Gastrocnemius medialis (tissue), 4 donors: Measurements from ENCODE around the gene DDX54. TPM values are rescaled to one million over a fixed set of nuclear protein-coding genes. Genes with fewer than 3 reads are reported as not detected.

Experiments used
- ATAC-seq, 2 donors: fragments of 150-250 bp; one replicate each; pipeline ENCODE4 v1.9.1; 2016
- DNase-seq, 2 donors: peaks; one replicate each; pipeline ENCODE4 v3.0.0-alpha.2; 2019
- H3K27ac ChIP-seq, 4 donors: fragments of 200-600 bp; sonication (generic); 1 replicate in 1 of 4; 2 replicates in 3 of 4; pipeline ENCODE4 v1.5.1; 2016 to 2018; ENCODE audit warnings: mild to moderate bottlenecking in 2 of 4, moderate library complexity in 1 of 4
- H3K27me3 ChIP-seq, 3 donors: fragments of 200-600 bp; sonication (generic) in 2 of 3; 1 replicate in 1 of 3; 2 replicates in 2 of 3; pipeline versions ENCODE4 v1.5.1 to v1.6.0; 2016 to 2019; ENCODE audit warnings: mild to moderate bottlenecking in 1 of 3, moderate library complexity in 1 of 3
- H3K36me3 ChIP-seq, 2 donors: fragments of 200-600 bp; sonication (generic) in 1 of 2; one replicate each; pipeline ENCODE4 v1.5.1; 2017 to 2018
- H3K4me1 ChIP-seq, 2 donors: fragments of 200-600 bp; sonication (generic) in 1 of 2; one replicate each; pipeline ENCODE4 v1.5.1; 2016 to 2017; ENCODE audit warnings: mild to moderate bottlenecking in 2 of 2
- H3K4me3 ChIP-seq, 4 donors: fragments of 200-600 bp; sonication (generic) in 3 of 4; 1 replicate in 1 of 4; 2 replicates in 3 of 4; pipeline ENCODE4 v1.5.1; 2016 to 2019; ENCODE audit warnings: mild to moderate bottlenecking in 2 of 4
- H3K9me3 ChIP-seq, 3 donors: fragments of 200-600 bp; sonication (generic) in 2 of 3; 1 replicate in 1 of 3; 2 replicates in 2 of 3; pipeline ENCODE4 v1.5.1; 2016 to 2019
- CTCF ChIP-seq, 5 experiments: fragments of 450-650 bp in 3 of 5; fragments of 200-600 bp in 2 of 5; sonication (generic) in 2 of 5; IDR thresholded peaks in 4 of 5; conservative IDR thresholded peaks in 1 of 5; 1 replicate in 4 of 5; 2 replicates in 1 of 5; pipeline ENCODE4 v1.5.1; 2016 to 2019; ENCODE audit warnings: antibody characterized with exemption in 5 of 5, mild to moderate bottlenecking in 3 of 5, moderate library complexity in 3 of 5
- POLR2A ChIP-seq, 2 donors: fragments of 450-650 bp; IDR thresholded peaks; one replicate each; pipeline ENCODE4 v1.6.1; 2017; ENCODE audit warnings: antibody characterized with exemption in 2 of 2, mild to moderate bottlenecking in 2 of 2, moderate library complexity in 2 of 2
- in situ Hi-C, 4 donors: fragments of 200-750 bp; cut with MboI; loops; one replicate each; pipeline versions ENCODE4 v1.15.0 to v1.8.0; 2017; ENCODE audit warnings: low sequenced_read_pairs in 4 of 4
- intact Hi-C: fragments of 100-400 bp; cut with DNase I; formaldehyde crosslinking; loops from one replicate; pipeline ENCODE4 v1.15.1; 2023; ENCODE audit warnings: low total_unique reads
- total RNA-seq, 4 donors: library from RNA; depleted of rRNA; stranded (reverse); fragments of >200 nt; gene quantifications; one replicate each; pipeline versions ENCODE4 v1.1.0 to v1.2.3, GENCODE V29; 2016

Gene DDX54
- total RNA-seq, 4 donors from 2014 or later: 90.0 to 144 (median 108) TPM

- TF ChIP-seq CTCF (IDR thresholded peaks at IDR 0.05 in 4 of 5, conservative IDR thresholded peaks at IDR 0.05 in 1 of 5) (no peak), POLR2A (IDR thresholded peaks at IDR 0.05) (no peak)
- H3K4me3 ChIP-seq: no peak overlapping the region
- in situ Hi-C loops (no loop called here), intact Hi-C loops (loop anchor here (5.0 kb wide), 1 partner anchor 125 kb away; no protein-coding TSS in a partner anchor)
- H3K27me3 ChIP-seq: no peaks in the 10 kb centered on the region
- DNase-seq (no peak), ATAC-seq (no peak)
- no peak overlapping the region for H3K27ac ChIP-seq
- no peaks in the 10 kb centered on the region for H3K9me3 ChIP-seq
- peaks cover 3 to 97% of the 10 kb centered on the region in 2 donors for H3K36me3 ChIP-seq
- no peaks in the 10 kb centered on the region for H3K4me1 ChIP-seq
Observed at GRCh38 chr12:113172185-113172584, 13.1 kb downstream of the DDX54 start.

- H3K4me3 ChIP-seq: no peak overlapping the region
- H3K27ac ChIP-seq: no peak overlapping the region
- DNase-seq (no peak), ATAC-seq (no peak)
- TF ChIP-seq POLR2A (IDR thresholded peaks at IDR 0.05): no peak
- no peak for TF ChIP-seq CTCF (IDR thresholded peaks at IDR 0.05 in 4 of 5, conservative IDR thresholded peaks at IDR 0.05 in 1 of 5)
- peaks cover 3 to 97% of the 10 kb centered on the region in 2 donors for H3K36me3 ChIP-seq
- H3K9me3 ChIP-seq: no peaks in the 10 kb centered on the region
- intact Hi-C loops: loop anchor here (5.0 kb wide), 1 partner anchor 124 kb away; no protein-coding TSS in a partner anchor
- H3K27me3 ChIP-seq: no peaks in the 10 kb centered on the region
- H3K4me1 ChIP-seq: no peaks in the 10 kb centered on the region
- in situ Hi-C loops: no loop called here
Observed at GRCh38 chr12:113171543-113171942, 13.7 kb downstream of the DDX54 start.

GRCh38 chr12:113170926-113171325 lies 14.4 kb downstream of the DDX54 start:
- ATAC-seq (no peak), DNase-seq (no peak)
- intact Hi-C loops: loop anchor here (5.0 kb wide), 1 partner anchor 124 kb away; no protein-coding TSS in a partner anchor
- TF ChIP-seq CTCF (IDR thresholded peaks at IDR 0.05 in 4 of 5, conservative IDR thresholded peaks at IDR 0.05 in 1 of 5) (no peak), POLR2A (IDR thresholded peaks at IDR 0.05) (no peak)
- H3K27ac ChIP-seq: no peak overlapping the region
- H3K9me3 ChIP-seq: no peaks in the 10 kb centered on the region
- no peaks in the 10 kb centered on the region for H3K27me3 ChIP-seq
- no peaks in the 10 kb centered on the region for H3K4me1 ChIP-seq
- H3K36me3 ChIP-seq: peaks cover 3 to 97% of the 10 kb centered on the region in 2 donors
- no peak overlapping the region for H3K4me3 ChIP-seq
- in situ Hi-C loops: no loop called here

GRCh38 chr12:113170457-113170856 lies 14.8 kb downstream of the DDX54 start:
- Histone ChIP-seq H3K27ac (no peak overlapping the region), H3K4me1 (no peaks in the 10 kb centered on the region), H3K27me3 (no peaks in the 10 kb centered on the region), H3K4me3 (no peak overlapping the region), H3K9me3 (no peaks in the 10 kb centered on the region), H3K36me3 (peaks cover 3 to 99% of the 10 kb centered on the region in 2 donors)
- DNase-seq (no peak), ATAC-seq (no peak)
- TF ChIP-seq CTCF (IDR thresholded peaks at IDR 0.05 in 4 of 5, conservative IDR thresholded peaks at IDR 0.05 in 1 of 5): no peak
- TF ChIP-seq POLR2A (IDR thresholded peaks at IDR 0.05): no peak
- intact Hi-C loops: loop anchor here (5.0 kb wide), 1 partner anchor 123 kb away; no protein-coding TSS in a partner anchor
- in situ Hi-C loops: no loop called here

- in situ Hi-C loops (no loop called here), intact Hi-C loops (loop anchor here (5.0 kb wide), 1 partner anchor 122 kb away; no protein-coding TSS in a partner anchor)
- H3K4me1 ChIP-seq: no peaks in the 10 kb centered on the region
- H3K4me3 ChIP-seq: no peak overlapping the region
- DNase-seq (no peak), ATAC-seq (no peak)
- H3K27ac ChIP-seq: no peak overlapping the region
- TF ChIP-seq CTCF (IDR thresholded peaks at IDR 0.05 in 4 of 5, conservative IDR thresholded peaks at IDR 0.05 in 1 of 5): no peak
- no peak for TF ChIP-seq POLR2A (IDR thresholded peaks at IDR 0.05)
- no peaks in the 10 kb centered on the region for H3K9me3 ChIP-seq
- peaks cover 3 to 100% of the 10 kb centered on the region in 2 donors for H3K36me3 ChIP-seq
- no peaks in the 10 kb centered on the region for H3K27me3 ChIP-seq
Observed at GRCh38 chr12:113169697-113170096, 15.6 kb downstream of the DDX54 start.
